Thyroid gland (tissue), 4 donors: ENCODE results near the gene PTPRG. TPM values are rescaled to one million over a fixed set of nuclear protein-coding genes. Genes with fewer than 3 reads are reported as not detected.

Experiments used
- DNase-seq, 2 donors: peaks; one replicate each; pipeline ENCODE4 v3.0.0-alpha.2; 2019
- H3K27ac ChIP-seq, 3 donors: fragments of 200-600 bp; sonication (generic); 1 replicate in 2 of 3; 2 replicates in 1 of 3; pipeline ENCODE4 v1.5.1; 2016 to 2019; ENCODE audit warnings: mild to moderate bottlenecking in 1 of 3, moderate library complexity in 1 of 3
- H3K27me3 ChIP-seq: fragments of 200-600 bp; sonication (generic); one replicate; pipeline ENCODE4 v1.5.1; 2019
- H3K36me3 ChIP-seq, 2 donors: fragments of 200-600 bp; sonication (generic); one replicate each; pipeline ENCODE4 v1.5.1; 2016 to 2019
- H3K4me1 ChIP-seq, 2 donors: fragments of 200-600 bp; sonication (generic); one replicate each; pipeline ENCODE4 v1.5.1; 2017 to 2019
- H3K4me3 ChIP-seq, 3 donors: fragments of 200-600 bp; sonication (generic); replicated peaks in 1 of 3; 1 replicate in 2 of 3; 2 replicates in 1 of 3; pipeline ENCODE4 v1.5.1; 2016; ENCODE audit warnings: mild to moderate bottlenecking in 1 of 3
- H3K9me3 ChIP-seq: fragments of 200-600 bp; sonication (generic); one replicate; pipeline ENCODE4 v1.5.1; 2017
- CTCF ChIP-seq, 6 experiments: fragments of 200-600 bp in 3 of 6; fragments of 450-650 bp in 3 of 6; sonication (generic) in 3 of 6; IDR thresholded peaks; one replicate each; pipeline ENCODE4 v1.5.1; 2016 to 2019; ENCODE audit warnings: antibody characterized with exemption in 6 of 6, mild to moderate bottlenecking in 2 of 6, inconsistent platforms in 1 of 6, moderate library complexity in 1 of 6
- POLR2A ChIP-seq, 2 donors: fragments of 450-650 bp; IDR thresholded peaks; one replicate each; pipeline ENCODE4 v1.6.1; 2017; ENCODE audit warnings: antibody characterized with exemption in 2 of 2, mild to moderate bottlenecking in 2 of 2, moderate library complexity in 1 of 2
- WGBS, 2 donors: methylation state at CpG; one replicate each; pipeline ENCODE4 v1.1.5; 2017; 5-methylcytosine and 5-hydroxymethylcytosine counted together
- intact Hi-C: fragments of 100-400 bp; cut with DNase I; formaldehyde crosslinking; loops from one replicate; pipeline ENCODE4 v1.15.1; 2023
- total RNA-seq, 4 donors: library from RNA; depleted of rRNA; stranded (reverse); fragments of >200 nt; gene quantifications; one replicate each; pipeline ENCODE4 v1.2.3, GENCODE V29; 2016

Gene PTPRG
- total RNA-seq, 4 donors from 2014 or later = 81.6 to 207 (median 132) TPM

- intact Hi-C loops = no loop called here
- Histone ChIP-seq H3K4me1 (peaks cover 12 to 14% of the 10 kb centered on the region in 2 donors), H3K4me3 (no peak overlapping the region), H3K27ac (peak overlapping the region in 2 of 3 donors; percentile 13 to 25), H3K36me3 (no peaks in the 10 kb centered on the region), H3K27me3 (no peaks in the 10 kb centered on the region), H3K9me3 (no peaks in the 10 kb centered on the region)
- TF ChIP-seq CTCF (IDR thresholded peaks at IDR 0.05) = no peak
- TF ChIP-seq POLR2A (IDR thresholded peaks at IDR 0.05) = no peak
- no peak for DNase-seq
- 84 to 94% methylated on average over 4 of the region's 4 CpGs for WGBS, 2 donors
Observed at GRCh38 chr3:61788623-61789507, 227.5 kb downstream of the PTPRG start.

GRCh38 chr3:61789861-61790260 is 228.5 kb downstream of the PTPRG start:
- Histone ChIP-seq H3K27ac (peak overlapping the region in 2 of 3 donors; percentile 30 to 45), H3K9me3 (no peaks in the 10 kb centered on the region), H3K36me3 (no peaks in the 10 kb centered on the region)

GRCh38 chr3:61790411-61790810 is 229.0 kb downstream of the PTPRG start:
- no peaks in the 10 kb centered on the region for H3K9me3 ChIP-seq
- DNase-seq = no peak
- peaks cover 12 to 14% of the 10 kb centered on the region in 2 donors for H3K4me1 ChIP-seq
- H3K27me3 ChIP-seq = no peaks in the 10 kb centered on the region
- peak overlapping the region in 2 of 3 donors; percentile 30 to 45 for H3K27ac ChIP-seq
- no peak overlapping the region for H3K4me3 ChIP-seq
- no peaks in the 10 kb centered on the region for H3K36me3 ChIP-seq
- no peak for TF ChIP-seq CTCF (IDR thresholded peaks at IDR 0.05)
- no peak for TF ChIP-seq POLR2A (IDR thresholded peaks at IDR 0.05)
- intact Hi-C loops = no loop called here

More at GRCh38 chr3:61789861-61790260, 228.5 kb downstream of the PTPRG start:
- peak; percentile 73 to 80 for DNase-seq
- Histone ChIP-seq H3K4me1 (peaks cover 12 to 14% of the 10 kb centered on the region in 2 donors), H3K27me3 (no peaks in the 10 kb centered on the region), H3K4me3 (no peak overlapping the region)
- 11 to 27% methylated on average over 3 of the region's 3 CpGs for WGBS, 2 donors
- intact Hi-C loops = no loop called here
- peak in 1 of 2 donors; percentile 25 for TF ChIP-seq POLR2A (IDR thresholded peaks at IDR 0.05)
- TF ChIP-seq CTCF (IDR thresholded peaks at IDR 0.05) = no peak

- DNase-seq = no peak
- WGBS, 2 donors = 90 to 94% methylated on average over 2 of the region's 2 CpGs
- Histone ChIP-seq H3K36me3 (no peaks in the 10 kb centered on the region), H3K9me3 (no peaks in the 10 kb centered on the region), H3K27me3 (no peaks in the 10 kb centered on the region), H3K4me3 (no peak overlapping the region), H3K4me1 (peaks cover 32 to 37% of the 10 kb centered on the region in 2 donors), H3K27ac (no peak overlapping the region)
- TF ChIP-seq CTCF (IDR thresholded peaks at IDR 0.05) (no peak), POLR2A (IDR thresholded peaks at IDR 0.05) (no peak)
- intact Hi-C loops = no loop called here
Observed at GRCh38 chr3:61793056-61793455, 231.7 kb downstream of the PTPRG start.

GRCh38 chr3:61793521-61793920 is 232.2 kb downstream of the PTPRG start:
- Histone ChIP-seq H3K4me3 (no peak overlapping the region), H3K4me1 (peaks cover 37 to 42% of the 10 kb centered on the region in 2 donors), H3K9me3 (no peaks in the 10 kb centered on the region), H3K36me3 (no peaks in the 10 kb centered on the region), H3K27me3 (no peaks in the 10 kb centered on the region), H3K27ac (no peak overlapping the region)
- intact Hi-C loops = no loop called here
- TF ChIP-seq POLR2A (IDR thresholded peaks at IDR 0.05) (no peak), CTCF (IDR thresholded peaks at IDR 0.05) (no peak)
- no peak for DNase-seq
